Body of pancreas (tissue), 4 donors: ENCODE results near the gene ICE1. TPM values are rescaled to one million over a fixed set of nuclear protein-coding genes. Genes with fewer than 3 reads are reported as not detected.
A peak's percentile ranks its signal among the peaks of the same experiment; 100 is the strongest.

ENCODE experiments used
- ATAC-seq: fragments of 150-250 bp; one replicate; pipeline ENCODE4 v1.9.1; 2016
- DNase-seq, 4 donors: peaks; one replicate each; pipeline ENCODE4 v3.0.0-alpha.2; 2019
- H3K27ac ChIP-seq, 4 donors: fragments of 200-600 bp; sonication (generic); 1 replicate in 3 of 4; 2 replicates in 1 of 4; pipeline versions ENCODE4 v1.5.1 to v1.6.1; 2016 to 2019; ENCODE audit warnings: mild to moderate bottlenecking in 1 of 4, mixed read lengths in 1 of 4, moderate library complexity in 1 of 4
- H3K27me3 ChIP-seq, 2 donors: fragments of 200-600 bp; sonication (generic); one replicate each; pipeline ENCODE4 v1.6.0; 2016; ENCODE audit warnings: mild to moderate bottlenecking in 1 of 2
- H3K36me3 ChIP-seq, 2 donors: fragments of 200-600 bp; sonication (generic); replicated peaks in 1 of 2; 2 replicates each; pipeline ENCODE4 v1.5.1; 2016; ENCODE audit warnings: low read depth in 2 of 2; ENCODE audit not compliant: insufficient read depth in 1 of 2
- H3K4me1 ChIP-seq: fragments of 200-600 bp; sonication (generic); one replicate; pipeline ENCODE4 v1.6.0; 2016
- H3K4me3 ChIP-seq, 2 donors: fragments of 200-600 bp; sonication (generic); 1 replicate in 1 of 2; 2 replicates in 1 of 2; pipeline ENCODE4 v1.5.1; 2016 to 2019
- H3K9me3 ChIP-seq, 3 donors: fragments of 200-600 bp; sonication (generic); 1 replicate in 2 of 3; 2 replicates in 1 of 3; pipeline ENCODE4 v1.5.1; 2016
- CTCF ChIP-seq, 7 experiments: fragments of 450-650 bp in 4 of 7; fragments of 200-600 bp in 3 of 7; sonication (generic) in 3 of 7; IDR thresholded peaks; one replicate each; pipeline ENCODE4 v1.5.1; 2016 to 2019; ENCODE audit warnings: antibody characterized with exemption in 7 of 7
- POLR2A ChIP-seq, 3 donors: fragments of 450-650 bp; IDR thresholded peaks; one replicate each; pipeline ENCODE4 v1.6.1; 2016; ENCODE audit warnings: antibody characterized with exemption in 3 of 3, mild to moderate bottlenecking in 2 of 3
- WGBS, 2 donors: methylation state at CpG; one replicate each; pipeline ENCODE4 v1.1.5; 2017; 5-methylcytosine and 5-hydroxymethylcytosine counted together
- intact Hi-C: fragments of 100-400 bp; cut with DNase I; formaldehyde crosslinking; loops from one replicate; pipeline ENCODE4 v1.15.1; 2023
- total RNA-seq, 2 donors: library from RNA; depleted of rRNA; stranded (reverse); fragments of >200 nt; gene quantifications; one replicate each; pipeline ENCODE4 v1.1.0, GENCODE V29; 2016

The ICE1 gene
- total RNA-seq, 2 donors from 2014 or later = 13.5 to 15.6 TPM

DNA sequence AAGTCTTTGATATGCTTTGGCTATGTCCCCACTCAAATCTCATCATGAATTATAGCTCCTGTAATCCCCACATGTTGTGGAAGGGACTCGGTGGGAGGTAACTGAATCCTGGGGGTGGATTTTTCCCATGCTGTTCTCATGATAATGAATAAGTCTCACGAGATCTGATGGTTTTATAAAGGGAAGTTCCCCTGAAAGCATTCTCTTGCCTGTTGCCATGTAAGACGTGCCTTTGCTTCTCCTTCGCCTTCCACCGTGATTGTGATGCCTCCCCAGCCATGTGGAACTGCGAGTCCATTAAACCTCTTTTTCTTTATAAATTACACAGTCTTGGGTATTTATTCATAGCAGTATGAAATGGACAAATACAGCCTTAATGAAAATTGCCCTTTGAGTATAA is 44.7 kb upstream of the ICE1 start:
- Histone ChIP-seq H3K4me3 (no peak overlapping the region), H3K9me3 (no peaks in the 10 kb centered on the region), H3K4me1 (no peaks in the 10 kb centered on the region), H3K27ac (no peak overlapping the region), H3K27me3 (no peaks in the 10 kb centered on the region), H3K36me3 (no peaks in the 10 kb centered on the region)
- DNase-seq = no peak
- TF ChIP-seq CTCF (IDR thresholded peaks at IDR 0.05) (no peak), POLR2A (IDR thresholded peaks at IDR 0.05) (no peak)
- intact Hi-C loops = no loop called here
- no peak for ATAC-seq
- 85% methylated on average over 6 of the region's 6 CpGs for WGBS, 2 donors

- Histone ChIP-seq H3K36me3 (no peaks in the 10 kb centered on the region), H3K9me3 (no peaks in the 10 kb centered on the region), H3K4me3 (no peak overlapping the region), H3K4me1 (no peaks in the 10 kb centered on the region), H3K27ac (no peak overlapping the region), H3K27me3 (no peaks in the 10 kb centered on the region)
- no peak for TF ChIP-seq CTCF (IDR thresholded peaks at IDR 0.05)
- no peak for TF ChIP-seq POLR2A (IDR thresholded peaks at IDR 0.05)
- DNase-seq (no peak), ATAC-seq (no peak)
- WGBS, 2 donors = 81 to 87% methylated on average over 3 of the region's 3 CpGs
- intact Hi-C loops = no loop called here
Observed at GRCh38 chr5:5378531-5378930, 43.9 kb upstream of the ICE1 start.

DNA sequence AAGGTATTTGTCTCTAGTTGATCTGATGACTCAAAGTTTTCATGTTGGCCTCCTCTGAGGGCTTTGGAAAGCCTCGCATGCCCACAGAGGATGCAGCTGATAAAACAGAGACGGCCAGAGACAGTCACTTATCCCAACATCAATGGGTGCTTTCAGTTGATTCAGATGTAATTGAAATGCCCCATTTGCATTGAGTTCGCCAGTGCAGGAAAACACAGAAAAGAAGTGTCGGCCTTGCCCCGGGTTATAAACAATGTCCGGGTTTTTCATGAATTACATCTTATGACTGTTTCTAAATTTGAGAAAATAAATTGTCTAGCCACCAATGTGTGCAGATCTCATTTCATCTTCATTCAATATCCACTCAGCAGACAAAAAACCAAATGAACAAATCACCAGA is 42.2 kb upstream of the ICE1 start:
- Histone ChIP-seq H3K4me1 (no peaks in the 10 kb centered on the region), H3K9me3 (no peaks in the 10 kb centered on the region), H3K36me3 (no peaks in the 10 kb centered on the region), H3K27ac (no peak overlapping the region), H3K27me3 (no peaks in the 10 kb centered on the region), H3K4me3 (no peak overlapping the region)
- 91 to 92% methylated on average over 6 of the region's 6 CpGs for WGBS, 2 donors
- ATAC-seq = no peak
- no peak for DNase-seq
- TF ChIP-seq CTCF (IDR thresholded peaks at IDR 0.05) = no peak
- no peak for TF ChIP-seq POLR2A (IDR thresholded peaks at IDR 0.05)
- intact Hi-C loops = no loop called here

DNA sequence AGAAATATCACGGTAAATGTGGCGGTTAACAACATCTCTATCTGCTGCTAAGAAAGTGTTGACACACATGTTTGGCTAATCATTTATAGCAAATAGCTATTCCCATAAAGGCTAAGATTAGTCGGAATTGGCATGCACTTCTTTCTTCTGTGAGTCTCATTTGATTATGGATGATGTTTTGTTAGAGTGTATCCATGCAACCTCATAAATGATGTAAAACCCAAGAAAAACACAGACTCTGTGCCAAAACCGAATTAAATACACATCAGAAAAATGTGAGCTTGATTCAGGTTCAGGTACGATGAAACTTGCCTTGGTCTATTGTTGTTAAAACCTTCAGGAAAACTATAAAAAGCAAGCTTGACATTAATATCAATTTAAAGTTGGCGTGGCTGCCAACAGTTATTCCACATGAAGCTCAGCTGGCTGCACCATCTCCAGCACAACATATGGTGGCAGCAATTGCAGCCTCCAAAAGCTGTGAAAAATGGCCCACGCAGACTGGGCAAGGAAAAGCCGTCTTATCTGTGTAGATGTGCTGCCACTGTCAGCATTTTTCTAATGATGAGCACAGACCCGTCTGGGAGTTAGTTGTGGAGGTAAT is 41.1 kb upstream of the ICE1 start:
- Histone ChIP-seq H3K27ac (no peak overlapping the region), H3K27me3 (no peaks in the 10 kb centered on the region), H3K4me3 (no peak overlapping the region), H3K9me3 (no peaks in the 10 kb centered on the region), H3K4me1 (no peaks in the 10 kb centered on the region), H3K36me3 (no peaks in the 10 kb centered on the region)
- WGBS, 2 donors = 51 to 59% methylated on average over 9 of the region's 9 CpGs
- peak; percentile 56 for ATAC-seq
- TF ChIP-seq POLR2A (IDR thresholded peaks at IDR 0.05) = no peak
- no peak for TF ChIP-seq CTCF (IDR thresholded peaks at IDR 0.05)
- intact Hi-C loops = no loop called here
- DNase-seq = no peak

DNA sequence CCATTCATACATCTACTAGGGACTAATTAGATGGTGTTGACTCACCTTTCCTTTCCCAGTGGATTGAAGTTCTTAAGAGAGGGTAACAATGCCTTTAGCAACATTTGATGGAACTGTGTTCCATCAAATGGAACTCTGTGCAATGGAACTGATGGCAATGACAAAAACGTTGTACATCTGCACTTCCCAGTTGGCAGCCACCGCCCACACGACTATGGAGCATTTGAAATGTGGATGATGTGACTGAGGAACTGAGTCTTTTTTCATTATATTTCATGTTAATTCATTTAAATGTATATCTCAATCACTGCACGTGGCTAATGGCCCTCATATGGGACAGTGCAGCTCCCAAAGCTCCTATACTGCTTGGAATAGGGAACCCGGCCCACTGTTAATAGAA is 39.0 kb upstream of the ICE1 start:
- TF ChIP-seq CTCF (IDR thresholded peaks at IDR 0.05) (no peak), POLR2A (IDR thresholded peaks at IDR 0.05) (no peak)
- Histone ChIP-seq H3K36me3 (no peaks in the 10 kb centered on the region), H3K27ac (no peak overlapping the region), H3K9me3 (no peaks in the 10 kb centered on the region), H3K4me1 (no peaks in the 10 kb centered on the region), H3K27me3 (no peaks in the 10 kb centered on the region), H3K4me3 (no peak overlapping the region)
- WGBS, 2 donors = 80 to 82% methylated on average over 5 of the region's 5 CpGs
- no peak for ATAC-seq
- intact Hi-C loops = no loop called here
- DNase-seq = no peak
